B cell (primary cell): ENCODE data around the gene RIT2. TPM values are rescaled to one million over a fixed set of nuclear protein-coding genes. Genes with fewer than 3 reads are reported as not detected.

Experiments used
- ATAC-seq: fragments of 200-7000 bp; cut with Tn5 transposase; one replicate; pipeline ENCODE4 v1.10.0; 2021; ENCODE audit warnings: low read depth, mild to moderate bottlenecking, moderate number of reproducible peaks, moderate library complexity
- CTCF ChIA-PET: fragments of 350-600 bp; sonication (Branson Sonifier 250); formaldehyde crosslinking; loops from one replicate; lab custom pipeline; 2021; ENCODE audit warnings: antibody characterized with exemption, inconsistent platforms; lab: Charles Lee
- POLR2A ChIA-PET: fragments of 350-600 bp; sonication (Branson Sonifier 250); formaldehyde crosslinking; loops from one replicate; lab custom pipeline; 2021; ENCODE audit warnings: antibody characterized with exemption; lab: Charles Lee
- DNase-seq: peaks from one replicate; pipeline ENCODE4 v3.0.0; 2013
- H2AFZ ChIP-seq: 2 replicates; pipeline ENCODE4 v1.6.1; 2012; ENCODE audit warnings: mild to moderate bottlenecking, low read depth, low read length; ENCODE audit not compliant: insufficient read depth, poor library complexity, severe bottlenecking
- H3K27ac ChIP-seq, 2 donors: 1 replicate in 1 of 2; 2 replicates in 1 of 2; pipeline ENCODE4 v1.5.1; 2012 to 2013; ENCODE audit warnings: low read length in 2 of 2, mild to moderate bottlenecking in 2 of 2, moderate library complexity in 1 of 2
- H3K27me3 ChIP-seq, 4 experiments: fragments of 200-600 bp in 1 of 4; sonication (generic) in 1 of 4; replicated peaks in 1 of 4; 1 replicate in 2 of 4; 2 replicates in 2 of 4; pipeline versions ENCODE4 v1.6.1 to v1.7.0; 2013 to 2016; ENCODE audit warnings: low read length in 3 of 4, mild to moderate bottlenecking in 2 of 4, mixed read lengths in 1 of 4, moderate library complexity in 1 of 4; ENCODE audit not compliant: insufficient read depth in 4 of 4, control insufficient read depth in 3 of 4; ENCODE audit errors: control extremely low read depth in 1 of 4
- H3K36me3 ChIP-seq, 2 experiments: replicated peaks in 1 of 2; 1 replicate in 1 of 2; 2 replicates in 1 of 2; pipeline versions ENCODE4 v1.6.1 to v1.7.1; 2013; ENCODE audit warnings: low read length in 1 of 2; ENCODE audit not compliant: insufficient read depth in 2 of 2, control insufficient read depth in 1 of 2; ENCODE audit errors: control extremely low read depth in 1 of 2, extremely low read depth in 1 of 2
- H3K4me1 ChIP-seq, 2 donors: fragments of 200-600 bp in 1 of 2; sonication (generic) in 1 of 2; 1 replicate in 1 of 2; 2 replicates in 1 of 2; pipeline versions ENCODE4 v1.5.1 to v1.6.1; 2013 to 2017; ENCODE audit warnings: low read length in 2 of 2; ENCODE audit not compliant: control insufficient read depth in 2 of 2, insufficient read depth in 2 of 2
- H3K4me2 ChIP-seq: replicated peaks from 2 replicates; pipeline ENCODE3; 2012; ENCODE audit warnings: mild to moderate bottlenecking, low read depth, low read length; ENCODE audit not compliant: poor library complexity, severe bottlenecking
- H3K4me3 ChIP-seq, 5 experiments: fragments of 200-600 bp in 1 of 5; sonication (generic) in 1 of 5; 1 replicate in 3 of 5; 2 replicates in 2 of 5; pipeline versions ENCODE4 v1.5.1 to v1.7.0; 2011 to 2016; ENCODE audit warnings: low read length in 4 of 5, mild to moderate bottlenecking in 4 of 5, low read depth in 2 of 5, control low read depth in 1 of 5, moderate library complexity in 1 of 5; ENCODE audit not compliant: insufficient read depth in 1 of 5; ENCODE audit errors: control extremely low read depth in 1 of 5, extremely low read depth in 1 of 5
- H3K79me2 ChIP-seq: fragments of 200-600 bp; sonication (generic); one replicate; pipeline ENCODE4 v1.6.0; 2016; ENCODE audit warnings: low read length; ENCODE audit not compliant: control insufficient read depth, insufficient read depth
- H3K9ac ChIP-seq: fragments of 200-600 bp; sonication (generic); 2 replicates; pipeline ENCODE4 v1.6.1; 2017; ENCODE audit warnings: mild to moderate bottlenecking, low read length, moderate library complexity
- H3K9me3 ChIP-seq, 3 donors: one replicate each; pipeline versions ENCODE4 v1.6.1 to v1.7.1; 2013; ENCODE audit warnings: low read length in 2 of 3; ENCODE audit not compliant: control insufficient read depth in 2 of 3, insufficient read depth in 1 of 3; ENCODE audit errors: control extremely low read depth in 1 of 3
- H4K20me1 ChIP-seq: 2 replicates; pipeline ENCODE4 v1.6.0; 2012; ENCODE audit warnings: mild to moderate bottlenecking, low read length; ENCODE audit not compliant: insufficient read depth, control insufficient read depth, poor library complexity, severe bottlenecking
- H3K27ac Mint-ChIP-seq: one replicate; pipeline ENCODE4 v1.8.0; 2021; ENCODE audit warnings: mixed read lengths
- H3K27me3 Mint-ChIP-seq: one replicate; pipeline ENCODE4 v1.8.0; 2021; ENCODE audit warnings: mixed read lengths
- H3K4me1 Mint-ChIP-seq: one replicate; pipeline ENCODE4 v1.8.0; 2021; ENCODE audit warnings: mixed read lengths
- H3K4me3 Mint-ChIP-seq: one replicate; pipeline ENCODE4 v1.8.0; 2021; ENCODE audit warnings: mixed read lengths
- H3K9me3 Mint-ChIP-seq: one replicate; pipeline ENCODE4 v1.8.0; 2022; ENCODE audit warnings: mixed read lengths; ENCODE audit not compliant: insufficient read depth
- EZH2 ChIP-seq: IDR thresholded peaks from 2 replicates; pipeline ENCODE4 v1.6.1; 2012; ENCODE audit warnings: borderline replicate concordance, low read depth, mild to moderate bottlenecking, moderate library complexity, low read length; ENCODE audit not compliant: insufficient read depth, poor library complexity, severe bottlenecking
- WGBS: methylation state at CpG from one replicate; pipeline ENCODE4 v1.1.5; 2013; ENCODE audit warnings: missing lambda C conversion rate; ENCODE audit not compliant: insufficient coverage; 5-methylcytosine and 5-hydroxymethylcytosine counted together
- intact Hi-C: fragments of 100-400 bp; cut with micrococcal nuclease; formaldehyde crosslinking; loops from one replicate; pipeline ENCODE4 v1.10.0; 2022
- polyA plus RNA-seq: library from polyadenylated mRNA; depleted of rRNA; stranded (reverse); fragments of >200 nt; gene quantifications from 2 replicates; pipeline ENCODE4 v1.2.3, GENCODE V29; 2012
- total RNA-seq, 2 donors: library from RNA; stranded (reverse); fragments of 120-200 nt in 1 of 2; gene quantifications; 1 replicate in 1 of 2; 2 replicates in 1 of 2; pipeline versions ENCODE4 v1.2.3 to v1.2.4, GENCODE V29; 2013 to 2022
- TF ChIP-seq, protein P1 (sequence below): fragments of 200-600 bp; IDR thresholded peaks from one replicate; pipeline ENCODE4 v1.8.0; 2022; ENCODE audit warnings: antibody characterized with exemption, mild to moderate bottlenecking

The RIT2 gene
- total and polyA plus RNA-seq, 2 donors (not counting 1 experiment from before 2014, with no cell fraction given), result not detected

DNA sequence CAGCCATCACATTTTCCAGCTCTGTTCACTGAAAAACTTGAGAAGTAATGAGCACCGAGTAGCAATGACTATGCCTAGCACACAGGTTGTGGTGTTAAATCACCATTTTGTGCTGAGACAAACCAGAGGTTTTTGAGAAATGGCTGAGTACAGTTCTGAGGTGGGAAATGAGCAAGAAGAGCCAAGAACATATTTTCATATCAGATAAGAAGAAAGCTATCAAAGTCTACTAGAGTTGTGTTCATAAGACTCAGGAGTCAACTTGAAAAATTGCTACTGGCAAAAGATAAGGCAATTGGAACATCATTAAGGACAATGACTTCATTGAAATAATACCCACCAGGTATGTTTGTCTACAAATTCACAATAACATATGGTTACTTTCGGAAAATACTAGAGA, 108.1 kb downstream of the RIT2 start:
- DNase-seq, result no peak
- intact Hi-C loops, result no loop called here
- CTCF ChIA-PET, result no interaction called here

DNA sequence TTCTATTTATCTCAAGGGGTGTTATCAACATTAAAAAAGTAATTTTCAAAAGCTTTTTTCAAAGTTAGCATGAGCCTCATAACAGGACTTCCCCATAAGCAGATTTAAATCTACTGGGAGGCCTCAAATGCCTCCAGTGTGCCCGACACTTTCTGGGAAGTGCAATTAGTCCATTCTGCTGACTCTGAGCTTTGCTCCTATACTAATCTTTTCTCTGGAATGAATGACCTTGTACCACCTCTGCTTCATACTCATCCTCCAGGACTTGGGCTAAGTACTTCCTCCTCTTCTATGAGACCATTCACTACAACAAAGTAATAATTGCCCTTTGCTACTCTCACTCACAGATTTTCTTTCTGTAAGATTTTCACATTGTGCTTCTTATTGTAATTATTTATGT, 111.1 kb downstream of the RIT2 start:
- Histone ChIP-seq H3K79me2 (no peaks in the 10 kb centered on the region), H2AFZ (no peak overlapping the region), H4K20me1 (no peaks in the 10 kb centered on the region), H3K4me2 (no peak overlapping the region), H3K9me3 (no peaks in the 10 kb centered on the region), H3K27me3 (no peaks in the 10 kb centered on the region), H3K4me1 (no peaks in the 10 kb centered on the region), H3K36me3 (no peaks in the 10 kb centered on the region), H3K4me3 (no peak overlapping the region), H3K9ac (no peak overlapping the region), H3K27ac (no peak overlapping the region)
- Mint-ChIP-seq H3K4me3 (no peak overlapping the region), H3K27ac (no peak overlapping the region), H3K9me3 (peaks cover 2% of the 10 kb centered on the region), H3K27me3 (no peaks in the 10 kb centered on the region), H3K4me1 (no peaks in the 10 kb centered on the region)
- CTCF ChIA-PET, result no interaction called here
- TF ChIP-seq, protein P1, sequence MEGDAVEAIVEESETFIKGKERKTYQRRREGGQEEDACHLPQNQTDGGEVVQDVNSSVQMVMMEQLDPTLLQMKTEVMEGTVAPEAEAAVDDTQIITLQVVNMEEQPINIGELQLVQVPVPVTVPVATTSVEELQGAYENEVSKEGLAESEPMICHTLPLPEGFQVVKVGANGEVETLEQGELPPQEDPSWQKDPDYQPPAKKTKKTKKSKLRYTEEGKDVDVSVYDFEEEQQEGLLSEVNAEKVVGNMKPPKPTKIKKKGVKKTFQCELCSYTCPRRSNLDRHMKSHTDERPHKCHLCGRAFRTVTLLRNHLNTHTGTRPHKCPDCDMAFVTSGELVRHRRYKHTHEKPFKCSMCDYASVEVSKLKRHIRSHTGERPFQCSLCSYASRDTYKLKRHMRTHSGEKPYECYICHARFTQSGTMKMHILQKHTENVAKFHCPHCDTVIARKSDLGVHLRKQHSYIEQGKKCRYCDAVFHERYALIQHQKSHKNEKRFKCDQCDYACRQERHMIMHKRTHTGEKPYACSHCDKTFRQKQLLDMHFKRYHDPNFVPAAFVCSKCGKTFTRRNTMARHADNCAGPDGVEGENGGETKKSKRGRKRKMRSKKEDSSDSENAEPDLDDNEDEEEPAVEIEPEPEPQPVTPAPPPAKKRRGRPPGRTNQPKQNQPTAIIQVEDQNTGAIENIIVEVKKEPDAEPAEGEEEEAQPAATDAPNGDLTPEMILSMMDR, result no peak
- TF ChIP-seq EZH2, result no peak
- whole genome bisulfite sequencing, result 77% methylated on average over 1 of the region's 1 CpG
- intact Hi-C loops, result no loop called here
- no peak for DNase-seq
- ATAC-seq, result no peak
- POLR2A ChIA-PET, result no interaction called here

More for the DNA sequence above, 108.1 kb downstream of the RIT2 start:
- no peak overlapping the region for H3K4me3 ChIP-seq
- no peak overlapping the region for H3K27ac ChIP-seq
- Mint-ChIP-seq H3K27ac (no peak overlapping the region), H3K4me3 (no peak overlapping the region), H3K4me1 (no peaks in the 10 kb centered on the region), H3K27me3 (no peaks in the 10 kb centered on the region), H3K9me3 (no peaks in the 10 kb centered on the region)
- H3K4me2 ChIP-seq, result no peak overlapping the region
- H3K27me3 ChIP-seq, result no peaks in the 10 kb centered on the region
- H3K9ac ChIP-seq, result no peak overlapping the region
- no peaks in the 10 kb centered on the region for H3K79me2 ChIP-seq
- no peaks in the 10 kb centered on the region for H3K4me1 ChIP-seq
- no peak for ATAC-seq
- no peak overlapping the region for H2AFZ ChIP-seq
- POLR2A ChIA-PET, result no interaction called here
- no peaks in the 10 kb centered on the region for H4K20me1 ChIP-seq
- H3K36me3 ChIP-seq, result no peaks in the 10 kb centered on the region
- H3K9me3 ChIP-seq, result no peaks in the 10 kb centered on the region
- no peak for TF ChIP-seq EZH2
- TF ChIP-seq, protein P1, result no peak
- WGBS, result 80% methylated on average over 1 of the region's 2 CpGs
